Loucy (cell line): Measurements from ENCODE around the gene LCN12.

ENCODE experiments used
- EZH2phosphoT487 ChIP-seq: fragments of 200-600 bp; IDR thresholded peaks from 2 replicates; pipeline ENCODE4 v1.6.1; 2018; ENCODE audit warnings: antibody characterized with exemption, mild to moderate bottlenecking, moderate library complexity, borderline replicate concordance
- TF ChIP-seq, protein P1 (sequence below): fragments of 200-600 bp; sonication (generic); conservative IDR thresholded peaks from 2 replicates; pipeline ENCODE4 v1.5.1; 2014; ENCODE audit warnings: mild to moderate bottlenecking, antibody characterized with exemption, low read length

DNA sequence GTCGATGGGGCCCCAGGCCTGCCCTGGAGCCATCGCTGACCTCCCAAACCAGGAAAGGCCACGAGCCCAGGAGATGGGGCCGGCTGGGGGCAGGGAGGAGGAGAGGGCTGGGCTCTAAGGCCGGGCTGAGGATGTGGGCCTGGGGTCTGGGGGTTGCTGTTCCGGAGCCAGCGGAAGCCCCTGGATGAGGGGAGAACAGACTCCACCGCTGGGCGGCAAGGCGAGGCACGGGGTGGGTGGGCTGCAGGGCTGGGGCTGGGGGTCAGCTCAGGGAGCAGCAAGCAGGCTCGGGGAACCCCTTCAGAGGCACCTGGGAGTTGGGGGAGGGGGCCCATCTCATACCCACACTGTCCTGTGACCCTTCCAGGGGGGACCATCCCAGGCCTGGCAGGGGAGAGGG is 11.7 kb downstream of the LCN12 start:
- TF ChIP-seq, protein P1, sequence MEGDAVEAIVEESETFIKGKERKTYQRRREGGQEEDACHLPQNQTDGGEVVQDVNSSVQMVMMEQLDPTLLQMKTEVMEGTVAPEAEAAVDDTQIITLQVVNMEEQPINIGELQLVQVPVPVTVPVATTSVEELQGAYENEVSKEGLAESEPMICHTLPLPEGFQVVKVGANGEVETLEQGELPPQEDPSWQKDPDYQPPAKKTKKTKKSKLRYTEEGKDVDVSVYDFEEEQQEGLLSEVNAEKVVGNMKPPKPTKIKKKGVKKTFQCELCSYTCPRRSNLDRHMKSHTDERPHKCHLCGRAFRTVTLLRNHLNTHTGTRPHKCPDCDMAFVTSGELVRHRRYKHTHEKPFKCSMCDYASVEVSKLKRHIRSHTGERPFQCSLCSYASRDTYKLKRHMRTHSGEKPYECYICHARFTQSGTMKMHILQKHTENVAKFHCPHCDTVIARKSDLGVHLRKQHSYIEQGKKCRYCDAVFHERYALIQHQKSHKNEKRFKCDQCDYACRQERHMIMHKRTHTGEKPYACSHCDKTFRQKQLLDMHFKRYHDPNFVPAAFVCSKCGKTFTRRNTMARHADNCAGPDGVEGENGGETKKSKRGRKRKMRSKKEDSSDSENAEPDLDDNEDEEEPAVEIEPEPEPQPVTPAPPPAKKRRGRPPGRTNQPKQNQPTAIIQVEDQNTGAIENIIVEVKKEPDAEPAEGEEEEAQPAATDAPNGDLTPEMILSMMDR: no peak
- TF ChIP-seq EZH2phosphoT487: no peak
